Endothelial cell of umbilical vein (primary cell): ENCODE results near the gene CTF1. TPM values are rescaled to one million over a fixed set of nuclear protein-coding genes. Genes with fewer than 3 reads are reported as not detected.

Source experiments
- BruUV-seq: library from RNA; stranded (reverse); fragments of 400-500 nt; replicated peaks from 2 replicates; lab custom pipeline; 2021; lab: Mats Ljungman, UMichigan
- CTCF ChIA-PET: fragments of 300-600, 350-600 bp; sonication (Branson Sonifier 250); formaldehyde crosslinking; loops from one replicate; lab custom pipeline; 2021; ENCODE audit warnings: antibody characterized with exemption, inconsistent platforms; lab: Charles Lee
- POLR2A ChIA-PET: fragments of 300-600, 350-600 bp; sonication (Branson Sonifier 250); formaldehyde crosslinking; loops from one replicate; lab custom pipeline; 2021; ENCODE audit warnings: antibody characterized with exemption, inconsistent platforms; lab: Charles Lee
- DNase-seq: peaks from one replicate; pipeline ENCODE4 v3.0.0-alpha.2; 2011; ENCODE audit warnings: low read depth, low spot score
- FAIRE-seq: peaks from 2 replicates; lab custom pipeline; 2011; peaks lifted over from hg19 to GRCh38; lab: Jason Lieb, UNC
- H2AFZ ChIP-seq: 2 replicates; pipeline ENCODE4 v1.6.0; 2012; ENCODE audit warnings: low read depth, low read length, control low read depth, inconsistent platforms
- H3K27ac ChIP-seq: 2 replicates; pipeline ENCODE4 v1.5.1; 2011; ENCODE audit warnings: low read depth, mild to moderate bottlenecking, control low read depth, low read length, moderate library complexity; ENCODE audit not compliant: insufficient read depth
- H3K27me3 ChIP-seq, 2 experiments: 2 replicates each; pipeline versions ENCODE4 v1.6.0 to v1.6.1; 2011; ENCODE audit warnings: low read length in 2 of 2, mixed read lengths in 1 of 2; ENCODE audit not compliant: control insufficient read depth in 2 of 2, insufficient read depth in 2 of 2
- H3K36me3 ChIP-seq, 2 experiments: 2 replicates in 1 of 2; 3 replicates in 1 of 2; pipeline ENCODE4 v1.5.1; 2011; ENCODE audit warnings: low read length in 2 of 2, mild to moderate bottlenecking in 1 of 2, moderate library complexity in 1 of 2; ENCODE audit not compliant: control insufficient read depth in 2 of 2, insufficient read depth in 2 of 2; ENCODE audit errors: extremely low read depth in 1 of 2
- H3K4me1 ChIP-seq: 3 replicates; pipeline ENCODE4 v1.5.1; 2011; ENCODE audit warnings: mild to moderate bottlenecking, low read length; ENCODE audit not compliant: control insufficient read depth, insufficient read depth; ENCODE audit errors: extremely low read depth
- H3K4me2 ChIP-seq: 2 replicates; pipeline ENCODE4 v1.6.1; 2011; ENCODE audit warnings: low read length, control low read depth, mixed read lengths; ENCODE audit not compliant: insufficient read depth
- H3K4me3 ChIP-seq, 3 experiments: fragments of 200-600 bp in 1 of 3; sonication (generic), shearing (Covaris generic) in 1 of 3; replicated peaks in 1 of 3; 2 replicates each; pipeline ENCODE4 v1.5.1; 2011 to 2016; ENCODE audit warnings: control low read depth in 3 of 3, low read length in 3 of 3, mild to moderate bottlenecking in 2 of 3, inconsistent platforms in 1 of 3, low read depth in 1 of 3, moderate library complexity in 1 of 3; ENCODE audit not compliant: insufficient read depth in 1 of 3
- H3K79me2 ChIP-seq: 2 replicates; pipeline ENCODE4 v1.6.0; 2012; ENCODE audit warnings: low read length, inconsistent platforms; ENCODE audit not compliant: control insufficient read depth, insufficient read depth
- H3K9ac ChIP-seq: replicated peaks from 2 replicates; pipeline ENCODE3; 2011; ENCODE audit warnings: low read length, control low read depth; ENCODE audit not compliant: insufficient read depth; ENCODE audit errors: extremely low read depth
- H3K9me1 ChIP-seq: replicated peaks from 3 replicates; pipeline ENCODE4 v1.6.0; 2011; ENCODE audit warnings: mild to moderate bottlenecking, low read length; ENCODE audit not compliant: control insufficient read depth, insufficient read depth; ENCODE audit errors: extremely low read depth
- H3K9me3 ChIP-seq: replicated peaks from 2 replicates; pipeline ENCODE4 v1.5.1; 2012; ENCODE audit warnings: low read length, inconsistent platforms; ENCODE audit not compliant: control insufficient read depth, insufficient read depth
- H4K20me1 ChIP-seq: replicated peaks from 2 replicates; pipeline ENCODE3; 2011; ENCODE audit warnings: mild to moderate bottlenecking, low read length; ENCODE audit not compliant: control insufficient read depth, insufficient read depth; ENCODE audit errors: extremely low read depth
- CTCF ChIP-seq, 2 donors: IDR thresholded peaks; 1 replicate in 1 of 2; 2 replicates in 1 of 2; pipeline ENCODE4 v1.5.1; 2011; ENCODE audit warnings: low read length in 2 of 2, mild to moderate bottlenecking in 2 of 2, moderate library complexity in 2 of 2, control low read depth in 1 of 2, inconsistent platforms in 1 of 2, low read depth in 1 of 2; ENCODE audit not compliant: insufficient read depth in 1 of 2; ENCODE audit errors: extremely low read depth in 1 of 2
- EZH2 ChIP-seq: IDR thresholded peaks from 2 replicates; pipeline ENCODE4 v1.6.1; 2012; ENCODE audit warnings: borderline replicate concordance, low read depth, mild to moderate bottlenecking, moderate library complexity, low read length, inconsistent platforms; ENCODE audit not compliant: severe bottlenecking
- FOS ChIP-seq: IDR thresholded peaks from 2 replicates; pipeline ENCODE4 v1.6.1; 2011; ENCODE audit warnings: mild to moderate bottlenecking, low read length, moderate library complexity, borderline replicate concordance; ENCODE audit not compliant: insufficient read depth
- GATA2 ChIP-seq: IDR thresholded peaks from 2 replicates; pipeline ENCODE4 v1.7.0; 2011; ENCODE audit warnings: low read depth, mild to moderate bottlenecking, moderate library complexity, mixed read lengths, low read length; ENCODE audit not compliant: insufficient read length, insufficient read depth
- JUN ChIP-seq: IDR thresholded peaks from 2 replicates; pipeline ENCODE4 v1.6.1; 2011; ENCODE audit warnings: borderline replicate concordance, low read depth; ENCODE audit not compliant: insufficient read length, insufficient read depth
- MAX ChIP-seq: IDR thresholded peaks from 2 replicates; pipeline ENCODE4 v1.6.1; 2011; ENCODE audit not compliant: insufficient read depth, insufficient read length
- MYC ChIP-seq: IDR thresholded peaks from one replicate; pipeline ENCODE4 v1.6.1; 2011; ENCODE audit warnings: mild to moderate bottlenecking, low read depth, low read length
- POLR2A ChIP-seq: IDR thresholded peaks from 2 replicates; pipeline ENCODE4 v1.6.1; 2012; ENCODE audit warnings: low read depth, mild to moderate bottlenecking, control low read depth, low read length
- POLR2AphosphoS5 ChIP-seq: IDR thresholded peaks from 2 replicates; pipeline ENCODE4 v1.6.1; 2012; ENCODE audit warnings: low read depth, mild to moderate bottlenecking, control low read depth, low read length, moderate library complexity; ENCODE audit not compliant: insufficient read depth
- dilution Hi-C: fragments of 300-500 bp; cut with MboI; formaldehyde crosslinking; loops from one replicate; pipeline ENCODE4 v1.15.0; 2019; ENCODE audit warnings: low sequenced_read_pairs; ENCODE audit not compliant: extremely low pct_ligation_motif_present
- intact Hi-C: fragments of 100-400 bp; cut with micrococcal nuclease; formaldehyde crosslinking; loops from one replicate; pipeline ENCODE4 v1.10.0; 2022
- polyA plus RNA-seq, 4 experiments: library from polyadenylated mRNA; depleted of rRNA in 3 of 4; stranded (reverse) in 3 of 4; unstranded in 1 of 4; fragments of >200 nt; gene quantifications; 2 replicates each; pipeline versions ENCODE4 v1.2.1 to v1.2.3, GENCODE V29; 2011 to 2012; ENCODE audit warnings: missing spikeins in 1 of 4
- total RNA-seq: library from RNA; stranded (reverse); gene quantifications from 2 replicates; pipeline ENCODE4 v1.2.3, GENCODE V29; 2021

Gene CTF1
- total and polyA plus RNA-seq, 2 donors (not counting 3 experiments of a cell fraction or from before 2014, with no cell fraction given), result 1.5 to 4.7 TPM

- intact Hi-C loops (no loop called here), dilution Hi-C loops (no loop called here)
- Histone ChIP-seq H3K9me1 (no peaks in the 10 kb centered on the region), H3K4me2 (no peak overlapping the region), H3K27me3 (no peaks in the 10 kb centered on the region), H3K9me3 (no peaks in the 10 kb centered on the region), H3K27ac (no peak overlapping the region), H3K4me3 (no peak overlapping the region), H3K79me2 (no peaks in the 10 kb centered on the region), H3K36me3 (peaks cover 2 to 15% of the 10 kb centered on the region in 2 experiments), H4K20me1 (no peaks in the 10 kb centered on the region), H3K4me1 (no peaks in the 10 kb centered on the region), H3K9ac (no peak overlapping the region), H2AFZ (no peak overlapping the region)
- no TSS peak for BruUV-seq
- TF ChIP-seq POLR2AphosphoS5 (no peak), FOS (no peak), CTCF (IDR thresholded peaks at IDR 0.05; ENCODE audit: extremely low read depth in 1 of 2, insufficient read depth in 1 of 2, low read depth in 1 of 2, low read length in 2 of 2) (no peak), MYC (no peak), MAX (no peak), EZH2 (no peak), GATA2 (no peak), POLR2A (no peak), JUN (no peak)
- DNase-seq (no peak), FAIRE-seq (no peak)
- CTCF ChIA-PET, result interaction anchor here (1.9 kb wide), 1 partner anchor 41 kb away, joined by 4 read pairs; no protein-coding TSS in a partner anchor
- POLR2A ChIA-PET, result no interaction called here
These were observed 10.3 kb upstream of the CTF1 start for GRCh38 chr16:30886145-30886544.
